ENCODE data around the gene TUBGCP6.
"Not testable (repeated sequence)": the region's sequence is repeated elsewhere in the genome, so short reads cannot be mapped to it uniquely, and the experiment has no call there.

TUBGCP6 gene

DNA sequence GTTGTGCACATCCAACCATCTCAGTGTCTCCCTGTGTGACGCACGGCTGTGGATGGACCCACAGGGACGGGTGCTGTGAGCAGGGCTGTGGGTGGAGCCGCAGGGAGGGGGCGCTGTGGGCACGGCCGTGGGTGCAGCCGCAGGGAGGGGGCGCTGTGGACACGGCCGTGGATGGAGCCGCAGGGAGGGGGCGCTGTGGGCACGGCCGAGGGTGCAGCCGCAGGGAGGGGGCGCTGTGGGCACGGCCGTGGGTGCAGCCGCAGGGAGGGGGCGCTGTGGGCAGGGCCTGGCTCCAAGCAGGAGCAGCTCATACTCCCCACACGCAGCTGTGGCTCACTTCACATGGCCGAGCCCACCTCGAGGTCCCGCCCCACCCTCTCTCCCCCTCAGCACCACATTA lies 31.3 kb upstream of the TUBGCP6 start:
- no peaks in the 10 kb centered on the region for H3K9me3 ChIP-seq
- no peak overlapping the region for H3K4me3 ChIP-seq (ENCODE audit: low read depth, low read length)
- peak; percentile 48 for TF ChIP-seq CTCF (IDR thresholded peaks at IDR 0.05; ENCODE audit: low read depth, low read length)
- peaks cover 13% of the 10 kb centered on the region for H3K4me1 ChIP-seq
- H3K27me3 ChIP-seq = no peaks in the 10 kb centered on the region; the same call in 1 of the 2 replicates
- H3K36me3 ChIP-seq = peaks cover 55% of the 10 kb centered on the region
- DNase-seq = peak; percentile 64

GRCh38 chr22:50275181-50276055 lies 30.6 kb upstream of the TUBGCP6 start:
- Histone ChIP-seq H3K4me1 (peaks cover 13% of the 10 kb centered on the region), H3K27me3 (peaks cover 5% of the 10 kb centered on the region), H3K36me3 (peaks cover 50% of the 10 kb centered on the region), H3K9me3 (no peaks in the 10 kb centered on the region), H3K4me3 (ENCODE audit: low read depth, low read length) (no peak overlapping the region)
- TF ChIP-seq CTCF (IDR thresholded peaks at IDR 0.05; ENCODE audit: low read depth, low read length) = no peak
- DNase-seq = no peak

GRCh38 chr22:50274771-50275170 lies 29.9 kb upstream of the TUBGCP6 start:
- Histone ChIP-seq H3K4me3 (ENCODE audit: low read depth, low read length) (no peak overlapping the region), H3K27me3 (peaks cover 5% of the 10 kb centered on the region), H3K36me3 (peaks cover 44% of the 10 kb centered on the region), H3K4me1 (peaks cover 13% of the 10 kb centered on the region), H3K9me3 (no peaks in the 10 kb centered on the region)
- DNase-seq = no peak
- no peak for TF ChIP-seq CTCF (IDR thresholded peaks at IDR 0.05; ENCODE audit: low read depth, low read length)

DNA sequence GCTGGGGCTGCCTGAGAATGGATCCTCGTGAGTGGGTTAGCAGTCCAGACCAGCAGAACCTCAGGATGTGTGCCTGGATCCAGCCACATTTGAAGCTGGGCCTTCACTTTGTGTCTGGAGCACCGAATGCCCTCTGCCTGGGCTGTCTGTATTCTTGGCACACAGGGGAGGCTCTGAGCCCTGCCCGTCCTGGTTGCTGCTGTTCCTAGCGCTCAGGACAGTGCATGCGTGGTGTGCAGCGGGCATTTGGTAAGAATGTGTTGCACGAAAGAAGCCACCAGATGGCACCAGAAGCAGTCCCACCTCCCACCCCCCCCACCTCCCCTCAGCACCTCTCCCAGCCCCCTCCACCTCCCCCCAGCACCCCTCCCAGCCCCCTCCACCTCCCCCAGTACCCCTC lies 29.5 kb upstream of the TUBGCP6 start:
- TF ChIP-seq CTCF (IDR thresholded peaks at IDR 0.05; ENCODE audit: low read depth, low read length) = peak; percentile 50
- H3K9me3 ChIP-seq = no peaks in the 10 kb centered on the region
- peaks cover 5% of the 10 kb centered on the region for H3K27me3 ChIP-seq
- peaks cover 17% of the 10 kb centered on the region for H3K4me1 ChIP-seq
- peaks cover 39% of the 10 kb centered on the region for H3K36me3 ChIP-seq
- DNase-seq = peak; percentile 75
- no peak overlapping the region for H3K4me3 ChIP-seq (ENCODE audit: low read depth, low read length)

- not testable (repeated sequence) for DNase-seq; H3K9me3 ChIP-seq; H3K4me3 ChIP-seq (ENCODE audit: low read depth, low read length); H3K27me3 ChIP-seq
- Histone ChIP-seq H3K4me1 (peaks cover 17% of the 10 kb centered on the region), H3K36me3 (peaks cover 34% of the 10 kb centered on the region)
These were observed 29.0 kb upstream of the TUBGCP6 start for GRCh38 chr22:50273781-50274180.

- H3K27me3 ChIP-seq; H3K4me3 ChIP-seq (ENCODE audit: low read depth, low read length); H3K9me3 ChIP-seq: not testable (repeated sequence)
- Histone ChIP-seq H3K4me1 (peaks cover 17% of the 10 kb centered on the region), H3K36me3 (peaks cover 30% of the 10 kb centered on the region)
- peak; percentile 26; the same call in 1 of the 2 replicates for TF ChIP-seq CTCF (IDR thresholded peaks at IDR 0.05; ENCODE audit: low read depth, low read length)
- DNase-seq = peak; percentile 38
These were observed 28.5 kb upstream of the TUBGCP6 start for GRCh38 chr22:50273352-50273751.

Data from BE2C (cell line).